Upper lobe of left lung (tissue), 6 donors: ENCODE results near the gene LLPH. TPM values are rescaled to one million over a fixed set of nuclear protein-coding genes. Genes with fewer than 3 reads are reported as not detected.

ENCODE experiments used
- ATAC-seq, 2 donors: fragments of 200-7000 bp; cut with Tn5 transposase; one replicate each; pipeline ENCODE4 v1.9.1; 2022; ENCODE audit warnings: mild to moderate bottlenecking in 2 of 2, moderate library complexity in 2 of 2; ENCODE audit not compliant: low FRiP score in 2 of 2
- DNase-seq, 2 donors: peaks; one replicate each; pipeline ENCODE4 v3.0.0-alpha.2; 2019 to 2020
- H3K27ac ChIP-seq, 4 donors: fragments of 200-600 bp; sonication (generic); one replicate each; pipeline ENCODE4 v1.5.1; 2016 to 2019
- H3K27me3 ChIP-seq, 4 donors: fragments of 200-600 bp; sonication (generic); one replicate each; pipeline ENCODE4 v1.5.1; 2017 to 2019
- H3K36me3 ChIP-seq, 4 donors: fragments of 200-600 bp; sonication (generic); one replicate each; pipeline ENCODE4 v1.5.1; 2016 to 2019
- H3K4me1 ChIP-seq, 4 donors: fragments of 200-600 bp; sonication (generic); one replicate each; pipeline ENCODE4 v1.5.1; 2018 to 2019
- H3K4me3 ChIP-seq, 4 donors: fragments of 200-600 bp; sonication (generic); one replicate each; pipeline ENCODE4 v1.5.1; 2017 to 2019; ENCODE audit warnings: mild to moderate bottlenecking in 2 of 4, moderate library complexity in 1 of 4
- H3K9me3 ChIP-seq, 4 donors: fragments of 200-600 bp; sonication (generic); one replicate each; pipeline ENCODE4 v1.5.1; 2018 to 2019
- EP300 ChIP-seq, 4 donors: sonication (generic); formaldehyde crosslinking; IDR thresholded peaks; one replicate each; pipeline ENCODE4 v1.5.1; 2017; ENCODE audit warnings: antibody characterized with exemption in 4 of 4, control low read depth in 2 of 4
- POLR2A ChIP-seq, 4 donors: fragments of 450-650 bp; IDR thresholded peaks; one replicate each; pipeline ENCODE4 v1.5.1; 2016 to 2017; ENCODE audit warnings: antibody characterized with exemption in 4 of 4, mild to moderate bottlenecking in 2 of 4
- POLR2AphosphoS5 ChIP-seq, 2 donors: sonication (generic); formaldehyde crosslinking; IDR thresholded peaks; one replicate each; pipeline ENCODE4 v1.5.1; 2017; ENCODE audit warnings: antibody characterized with exemption in 2 of 2
- WGBS, 2 donors: methylation state at CpG; one replicate each; pipeline ENCODE4 v1.1.5; 2017 to 2018; 5-methylcytosine and 5-hydroxymethylcytosine counted together
- total RNA-seq, 6 donors: library from RNA; depleted of rRNA in 4 of 6; stranded (reverse); fragments of >200 nt in 4 of 6; gene quantifications; one replicate each; pipeline versions ENCODE4 v1.1.0 to v1.2.1, GENCODE V29; 2016 to 2021
- TF ChIP-seq, protein P1 (sequence below), 6 experiments: fragments of 450-650 bp in 4 of 6; fragments of 200-600 bp in 2 of 6; sonication (generic) in 2 of 6; IDR thresholded peaks; one replicate each; pipeline ENCODE4 v1.5.1; 2016 to 2019; ENCODE audit warnings: antibody characterized with exemption in 6 of 6
- donor health status: DM: no; HTN: no; CAD: no; lungs with moderate emphysema.
- donor health status: DM: no; HTN: yes; CAD: no; lungs with severe emphysema.

LLPH gene
- total RNA-seq, 6 donors from 2014 or later = 2.1 to 18.5 (median 5.9) TPM

DNA sequence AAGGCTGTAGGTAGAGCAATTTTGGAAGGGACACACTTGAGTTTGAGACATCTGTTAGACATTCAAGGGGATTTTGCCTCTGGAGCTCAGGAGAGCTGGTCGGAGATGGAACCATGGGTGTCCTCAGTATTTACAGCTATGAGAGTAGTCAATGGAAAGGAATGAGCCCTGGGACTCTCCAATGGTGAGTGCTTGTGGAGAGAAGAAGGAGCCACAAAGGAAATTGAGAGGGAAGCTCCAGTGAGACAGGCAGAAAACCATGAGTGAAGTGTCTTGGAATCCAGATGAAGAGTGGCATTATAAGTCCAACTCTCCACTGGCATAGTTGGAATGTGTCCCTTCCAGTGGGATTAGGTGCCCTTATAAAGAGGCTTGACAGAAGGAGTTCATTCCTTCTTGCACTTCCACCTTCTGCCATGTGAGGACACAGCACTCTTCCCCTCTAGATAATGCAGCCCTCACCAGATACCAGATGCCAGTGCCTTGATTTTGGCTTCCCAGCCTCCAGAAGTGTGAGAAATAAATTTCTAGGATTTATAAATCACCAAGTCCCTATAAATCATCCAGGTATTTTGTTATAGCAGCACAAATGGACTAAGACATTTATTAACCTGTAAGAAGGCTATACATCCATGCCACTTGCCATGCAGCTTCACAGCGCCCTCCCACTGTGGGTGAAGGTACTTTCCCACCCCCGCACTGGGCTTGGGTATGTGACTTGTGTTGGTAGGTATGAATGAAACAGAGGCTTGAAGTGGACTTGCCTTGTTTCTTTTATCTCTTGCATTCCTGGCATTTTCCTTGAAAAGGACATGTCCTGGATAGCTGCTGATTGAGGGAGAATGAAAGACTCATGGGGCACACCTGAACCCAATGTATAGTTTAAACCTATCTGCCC, 27.3 kb downstream of the LLPH start:
- DNase-seq = no peak
- ATAC-seq = no peak
- TF ChIP-seq EP300 (IDR thresholded peaks at IDR 0.05) (no peak), POLR2A (IDR thresholded peaks at IDR 0.05) (no peak), POLR2AphosphoS5 (IDR thresholded peaks at IDR 0.05) (no peak)
- peaks cover 0 to 7% (median 0%) of the 10 kb centered on the region in 4 donors for H3K9me3 ChIP-seq
- H3K4me3 ChIP-seq = no peak overlapping the region
- WGBS, 2 donors = 86 to 94% methylated on average over 3 of the region's 3 CpGs
- H3K27me3 ChIP-seq = no peaks in the 10 kb centered on the region
- peaks cover 0 to 9% (median 3%) of the 10 kb centered on the region in 4 donors for H3K4me1 ChIP-seq
- H3K27ac ChIP-seq = no peak overlapping the region
- no peaks in the 10 kb centered on the region for H3K36me3 ChIP-seq

DNA sequence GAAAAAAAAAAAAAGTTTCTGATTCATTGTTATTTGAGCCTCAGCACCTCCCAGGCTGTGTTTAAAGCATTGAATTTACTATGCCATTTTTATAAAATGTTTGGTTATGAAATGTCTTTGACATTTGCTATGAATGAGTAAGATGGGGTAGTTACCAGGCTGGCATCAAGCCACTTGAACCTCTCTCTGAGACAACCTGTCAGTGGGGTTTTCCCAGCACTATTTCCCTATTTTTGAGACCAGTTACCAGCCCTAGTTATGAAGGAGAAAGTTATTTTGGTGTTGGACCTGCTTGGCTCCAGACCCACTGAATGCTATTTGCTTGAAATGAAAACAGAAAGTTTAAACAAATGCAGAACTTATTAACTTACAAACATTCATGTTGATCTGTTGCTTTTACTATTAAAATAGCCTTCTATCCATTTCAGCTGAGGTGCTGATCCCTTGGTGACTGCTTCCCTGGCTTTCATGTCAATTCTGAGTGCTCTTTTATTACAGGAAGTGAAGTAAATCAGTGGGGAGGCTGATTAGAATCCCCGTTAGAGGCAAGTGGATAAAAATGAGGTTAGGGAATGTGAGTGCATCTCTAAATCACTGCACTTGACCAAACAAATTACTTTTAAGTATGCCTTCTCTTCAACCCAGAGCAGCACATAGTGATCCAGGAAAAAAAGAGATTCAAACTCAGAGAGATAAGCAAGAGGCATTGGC, 37.8 kb downstream of the LLPH start:
- TF ChIP-seq, protein P1, sequence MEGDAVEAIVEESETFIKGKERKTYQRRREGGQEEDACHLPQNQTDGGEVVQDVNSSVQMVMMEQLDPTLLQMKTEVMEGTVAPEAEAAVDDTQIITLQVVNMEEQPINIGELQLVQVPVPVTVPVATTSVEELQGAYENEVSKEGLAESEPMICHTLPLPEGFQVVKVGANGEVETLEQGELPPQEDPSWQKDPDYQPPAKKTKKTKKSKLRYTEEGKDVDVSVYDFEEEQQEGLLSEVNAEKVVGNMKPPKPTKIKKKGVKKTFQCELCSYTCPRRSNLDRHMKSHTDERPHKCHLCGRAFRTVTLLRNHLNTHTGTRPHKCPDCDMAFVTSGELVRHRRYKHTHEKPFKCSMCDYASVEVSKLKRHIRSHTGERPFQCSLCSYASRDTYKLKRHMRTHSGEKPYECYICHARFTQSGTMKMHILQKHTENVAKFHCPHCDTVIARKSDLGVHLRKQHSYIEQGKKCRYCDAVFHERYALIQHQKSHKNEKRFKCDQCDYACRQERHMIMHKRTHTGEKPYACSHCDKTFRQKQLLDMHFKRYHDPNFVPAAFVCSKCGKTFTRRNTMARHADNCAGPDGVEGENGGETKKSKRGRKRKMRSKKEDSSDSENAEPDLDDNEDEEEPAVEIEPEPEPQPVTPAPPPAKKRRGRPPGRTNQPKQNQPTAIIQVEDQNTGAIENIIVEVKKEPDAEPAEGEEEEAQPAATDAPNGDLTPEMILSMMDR (IDR thresholded peaks at IDR 0.05) = no peak
- TF ChIP-seq EP300 (IDR thresholded peaks at IDR 0.05) (no peak), POLR2AphosphoS5 (IDR thresholded peaks at IDR 0.05) (no peak), POLR2A (IDR thresholded peaks at IDR 0.05) (no peak)
- H3K4me3 ChIP-seq = no peak overlapping the region

DNA sequence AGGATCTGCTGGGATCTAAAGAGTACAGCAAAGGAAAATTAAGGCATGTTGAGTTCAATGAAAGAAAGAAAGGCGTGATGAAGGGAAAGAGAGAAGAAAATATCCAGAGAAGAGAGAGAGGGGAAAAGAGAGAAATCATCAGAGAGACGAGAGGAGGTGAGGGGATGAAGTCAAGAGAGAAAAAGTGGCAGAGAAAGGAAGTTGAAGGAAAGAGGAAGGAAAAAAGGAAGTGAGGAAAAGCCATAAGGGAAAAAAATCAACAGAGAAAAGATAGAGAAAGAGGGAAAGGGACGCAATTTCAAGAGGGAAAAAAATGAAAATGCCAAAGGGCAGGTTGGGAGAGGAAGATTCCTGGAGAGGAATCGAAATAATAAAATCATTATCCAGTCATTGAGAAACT, 40.4 kb downstream of the LLPH start:
- H3K9me3 ChIP-seq = no peaks in the 10 kb centered on the region
- no peaks in the 10 kb centered on the region for H3K36me3 ChIP-seq
- no peak overlapping the region for H3K27ac ChIP-seq
- WGBS, 2 donors = 78 to 82% methylated on average over 4 of the region's 4 CpGs
- no peak overlapping the region for H3K4me3 ChIP-seq
- peaks cover 0 to 3% (median 1%) of the 10 kb centered on the region in 4 donors for H3K4me1 ChIP-seq
- DNase-seq (no peak), ATAC-seq (no peak)
- no peaks in the 10 kb centered on the region for H3K27me3 ChIP-seq
- no peak for TF ChIP-seq POLR2AphosphoS5 (IDR thresholded peaks at IDR 0.05)
- no peak for TF ChIP-seq EP300 (IDR thresholded peaks at IDR 0.05)
- TF ChIP-seq, protein P1 (IDR thresholded peaks at IDR 0.05) = no peak
- TF ChIP-seq POLR2A (IDR thresholded peaks at IDR 0.05) = no peak

More for the DNA sequence above, 37.8 kb downstream of the LLPH start:
- H3K4me1 ChIP-seq = peaks cover 0 to 3% (median 1%) of the 10 kb centered on the region in 4 donors
- DNase-seq (no peak), ATAC-seq (no peak)
- no peak overlapping the region for H3K27ac ChIP-seq
- 3 to 5% methylated on average over 1 of the region's 1 CpG for WGBS, 2 donors
- H3K27me3 ChIP-seq = no peaks in the 10 kb centered on the region
- no peaks in the 10 kb centered on the region for H3K9me3 ChIP-seq
- no peaks in the 10 kb centered on the region for H3K36me3 ChIP-seq

DNA sequence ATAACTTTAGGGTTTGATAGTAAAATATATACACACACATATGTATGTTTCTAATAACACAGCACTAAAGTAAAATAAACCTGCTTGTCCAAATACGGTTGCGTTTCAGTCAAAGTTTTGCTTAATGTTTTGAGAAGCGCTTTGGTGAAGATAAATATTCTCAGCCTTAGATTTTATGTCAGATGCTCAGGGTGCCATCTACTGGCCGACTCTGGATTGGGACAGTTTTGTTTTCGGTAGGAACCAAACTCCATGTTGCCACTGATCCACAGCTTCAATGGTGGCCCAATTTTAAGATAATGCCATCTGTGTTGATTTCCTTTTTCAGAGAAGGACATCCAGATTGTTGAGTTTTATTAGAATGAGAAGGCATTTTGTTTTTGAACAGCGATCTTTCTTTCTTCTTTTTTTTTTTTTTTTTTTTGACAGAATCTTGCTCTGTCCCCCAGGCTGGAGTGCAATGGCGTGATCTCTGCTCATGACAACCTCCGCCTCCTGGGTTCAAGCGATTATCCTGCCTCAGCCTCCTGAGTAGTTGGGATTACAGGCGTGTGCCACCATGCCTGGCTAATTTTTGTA, 43.1 kb downstream of the LLPH start:
- DNase-seq (peak in 1 of 2 donors; percentile 52), ATAC-seq (peak in 1 of 2 donors; percentile 85)
- Histone ChIP-seq H3K27me3 (no peaks in the 10 kb centered on the region), H3K4me1 (peaks cover 0 to 2% (median 0%) of the 10 kb centered on the region in 4 donors), H3K9me3 (peaks cover 0 to 3% (median 0%) of the 10 kb centered on the region in 4 donors), H3K4me3 (no peak overlapping the region), H3K36me3 (no peaks in the 10 kb centered on the region), H3K27ac (no peak overlapping the region)
- TF ChIP-seq EP300 (IDR thresholded peaks at IDR 0.05) (no peak), POLR2AphosphoS5 (IDR thresholded peaks at IDR 0.05) (no peak), POLR2A (IDR thresholded peaks at IDR 0.05) (no peak)
- TF ChIP-seq, protein P1 (IDR thresholded peaks at IDR 0.05) = peak in 5 of 6 experiments; percentile 51 to 65 (median 56)
- WGBS, 2 donors = 31 to 36% methylated on average over 10 of the region's 10 CpGs

DNA sequence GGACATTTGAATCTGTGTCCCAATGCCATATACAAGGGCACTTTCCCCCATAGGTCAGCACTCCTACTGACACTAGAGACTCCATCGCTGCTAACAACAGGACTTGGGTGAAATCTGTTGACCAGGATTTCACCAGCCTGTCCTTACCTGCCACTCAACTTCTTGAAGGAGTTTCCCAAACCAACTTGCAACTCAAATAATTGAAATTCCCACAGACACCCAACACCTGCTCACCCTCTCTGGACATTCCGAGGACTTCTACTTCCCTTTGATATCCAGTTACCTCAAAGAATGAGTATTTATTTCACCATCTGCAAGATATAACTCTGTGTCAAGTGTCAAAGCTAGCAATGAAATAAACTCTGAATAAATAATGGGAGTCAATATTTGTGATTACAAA, 44.6 kb downstream of the LLPH start:
- TF ChIP-seq, protein P1 (IDR thresholded peaks at IDR 0.05) = no peak
- TF ChIP-seq EP300 (IDR thresholded peaks at IDR 0.05) (no peak), POLR2A (IDR thresholded peaks at IDR 0.05) (no peak), POLR2AphosphoS5 (IDR thresholded peaks at IDR 0.05) (no peak)
- Histone ChIP-seq H3K36me3 (no peaks in the 10 kb centered on the region), H3K4me1 (no peaks in the 10 kb centered on the region), H3K27ac (no peak overlapping the region), H3K27me3 (no peaks in the 10 kb centered on the region), H3K9me3 (peaks cover 0 to 3% (median 0%) of the 10 kb centered on the region in 4 donors), H3K4me3 (no peak overlapping the region)
- DNase-seq = no peak
- WGBS, 2 donors = 58 to 84% methylated on average over 2 of the region's 2 CpGs
- no peak for ATAC-seq
